ENCODE measurements around the gene FAM50B. TPM values are rescaled to one million over a fixed set of nuclear protein-coding genes. Genes with fewer than 3 reads are reported as not detected.
"Not testable (repeated sequence)": the region's sequence is repeated elsewhere in the genome, so short reads cannot be mapped to it uniquely, and the experiment has no call there.

Gene FAM50B
- polyA plus RNA-seq, 10 donors = 5.3 to 8.4 (median 6.4) TPM

- peak in 1 of 3 donors; percentile 42 for DNase-seq
Observed at GRCh38 chr6:3844097-3844463, 5.1 kb upstream of the FAM50B start.

- no peak for DNase-seq
Observed at GRCh38 chr6:3847521-3847920, 1.7 kb upstream of the FAM50B start.

GRCh38 chr6:3848380-3848779 lies 793 bp upstream of the FAM50B start:
- DNase-seq = no peak

GRCh38 chr6:3849681-3850450 lies 693 bp downstream of the FAM50B start:
- DNase-seq = peak in 1 of 3 donors; percentile 68

DNA sequence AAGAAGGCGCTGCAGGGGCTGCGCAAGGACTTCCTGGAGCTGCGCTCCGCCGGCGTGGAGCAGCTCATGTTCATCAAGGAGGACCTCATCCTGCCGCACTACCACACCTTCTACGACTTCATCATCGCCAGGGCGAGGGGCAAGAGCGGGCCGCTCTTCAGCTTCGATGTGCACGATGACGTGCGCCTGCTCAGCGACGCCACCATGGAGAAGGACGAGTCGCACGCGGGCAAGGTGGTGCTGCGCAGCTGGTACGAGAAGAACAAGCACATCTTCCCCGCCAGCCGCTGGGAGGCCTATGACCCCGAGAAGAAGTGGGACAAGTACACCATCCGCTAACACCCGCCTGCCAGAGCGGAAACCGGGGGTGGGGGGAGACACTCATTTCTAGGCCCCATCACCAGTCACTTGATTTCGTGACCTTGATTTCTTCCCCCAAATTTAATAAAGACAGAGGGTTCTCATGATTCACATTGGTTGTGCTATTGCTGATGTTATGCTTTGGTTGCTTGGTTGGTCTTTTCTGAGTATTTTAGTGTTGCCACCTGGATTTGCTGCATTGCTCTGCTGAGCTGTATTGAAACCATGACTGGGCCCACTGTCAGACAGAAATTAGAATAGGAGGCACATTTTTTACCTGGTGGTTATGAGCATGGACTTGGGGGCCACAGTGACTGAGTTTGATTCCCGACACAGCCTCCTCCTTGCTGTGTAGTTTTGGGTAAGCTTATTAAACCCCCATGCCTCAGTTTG lies 1.5 kb downstream of the FAM50B start:
- DNase-seq = no peak

DNA sequence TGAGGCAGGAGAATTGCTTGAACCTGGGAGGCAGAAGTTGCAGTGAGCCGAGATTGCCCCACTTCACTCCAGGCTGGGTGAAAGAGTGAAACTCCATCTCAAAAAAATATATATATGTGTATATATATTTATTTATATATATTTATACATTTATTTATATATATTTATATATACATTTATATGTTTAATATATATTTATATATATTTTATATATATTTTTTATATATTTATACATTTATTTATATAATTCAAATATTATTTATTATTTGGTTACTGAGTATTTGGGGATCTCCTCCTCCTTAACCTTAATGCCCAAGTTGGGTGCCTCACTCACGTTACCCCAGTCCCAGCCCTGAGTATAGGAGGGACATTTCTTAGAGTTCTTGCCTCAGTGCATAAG lies 2.7 kb downstream of the FAM50B start:
- DNase-seq = no peak

DNA sequence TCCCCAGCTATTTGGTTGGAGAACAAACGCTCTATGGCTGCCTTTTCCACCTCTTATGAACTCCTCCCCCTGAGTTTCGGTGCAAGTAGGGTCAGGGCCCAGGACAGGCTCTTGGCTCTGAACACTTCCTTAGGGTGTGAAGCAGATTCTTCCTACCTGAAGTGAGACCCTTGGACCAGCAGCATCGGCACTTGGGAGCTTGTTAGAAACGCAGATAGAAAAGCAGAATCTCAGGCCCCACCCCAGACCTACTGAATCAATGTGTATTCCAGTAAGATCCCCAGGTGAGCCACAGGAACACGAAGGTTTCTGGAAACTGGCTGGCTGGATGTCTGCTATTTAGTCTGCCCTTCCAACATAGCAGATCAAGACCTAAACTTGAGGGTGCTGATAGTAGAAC lies 3.2 kb downstream of the FAM50B start:
- no peak for DNase-seq

DNA sequence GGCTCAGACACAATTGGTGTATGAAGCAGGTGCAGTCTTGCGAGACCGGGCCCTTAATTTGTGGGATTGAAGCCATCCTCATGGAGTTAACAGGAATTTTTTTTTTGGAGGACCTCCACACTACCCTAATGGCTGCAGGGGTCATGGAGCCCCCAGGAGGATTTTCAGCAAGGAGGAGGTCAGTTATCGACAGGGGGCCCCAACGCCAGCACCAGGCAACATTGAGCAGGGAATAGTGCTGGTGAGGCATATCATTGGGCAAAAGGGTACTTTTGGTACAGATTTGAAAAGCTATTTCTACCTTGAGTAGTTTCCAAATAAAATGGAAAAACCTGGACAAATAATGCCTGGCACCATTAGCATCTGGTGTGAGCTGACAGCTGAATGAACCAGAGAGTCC lies 6.7 kb downstream of the FAM50B start:
- no peak for DNase-seq

GRCh38 chr6:3856576-3856975 lies 7.4 kb downstream of the FAM50B start:
- DNase-seq = no peak

GRCh38 chr6:3857468-3858456 lies 8.6 kb downstream of the FAM50B start:
- DNase-seq = no peak

DNA sequence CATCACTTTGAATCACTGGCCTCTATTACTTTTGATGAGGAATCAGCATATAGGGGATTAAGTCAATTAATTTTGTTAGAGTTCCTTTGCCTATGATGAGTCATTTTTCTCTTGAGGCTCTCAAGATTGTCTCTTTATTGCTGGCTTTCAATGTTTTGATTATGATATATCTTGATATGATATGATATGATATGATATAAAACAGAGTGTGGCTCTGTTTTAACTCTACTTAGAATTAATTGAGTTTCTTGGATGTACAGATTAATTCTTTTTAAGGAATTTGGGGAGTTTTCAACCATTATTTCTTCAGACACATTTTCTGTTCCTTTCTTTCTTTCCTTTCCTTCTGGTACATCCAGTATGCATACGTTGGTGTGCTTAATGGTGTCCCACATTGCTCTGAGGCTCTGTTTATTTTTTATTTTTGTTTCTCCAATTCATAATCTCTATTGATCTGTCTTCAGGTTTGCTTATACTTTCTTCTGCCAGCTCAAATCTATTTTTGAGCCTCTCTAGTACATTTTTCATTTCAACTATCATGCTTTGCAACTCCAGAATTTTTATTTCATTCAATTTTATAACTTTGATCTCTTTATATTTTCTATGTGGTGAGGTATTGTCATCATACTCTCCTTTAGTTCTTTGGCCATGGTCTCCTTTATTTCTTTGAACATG lies 10.8 kb downstream of the FAM50B start:
- no peak for DNase-seq

GRCh38 chr6:3861424-3861823 lies 12.3 kb downstream of the FAM50B start:
- DNase-seq = no peak

DNA sequence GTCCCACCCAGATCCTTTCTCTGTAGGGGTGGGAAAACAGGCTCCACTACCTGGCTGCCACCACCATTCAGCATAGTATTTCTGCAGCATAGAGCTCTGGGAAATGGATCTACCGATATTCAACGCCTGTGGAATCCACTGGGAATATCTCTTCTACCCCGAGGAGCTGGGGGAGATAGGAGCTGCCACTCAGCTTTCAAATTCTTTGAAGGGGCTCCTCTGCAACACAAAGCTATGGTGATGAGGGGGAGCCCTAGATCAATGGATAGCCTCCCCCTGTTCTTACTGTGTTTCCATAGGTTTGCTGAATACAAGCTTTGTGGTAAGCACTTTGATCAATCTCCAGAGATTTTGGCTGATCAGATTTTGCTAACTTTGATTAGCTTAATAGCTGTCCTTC lies 12.9 kb downstream of the FAM50B start:
- no peak for DNase-seq

DNA sequence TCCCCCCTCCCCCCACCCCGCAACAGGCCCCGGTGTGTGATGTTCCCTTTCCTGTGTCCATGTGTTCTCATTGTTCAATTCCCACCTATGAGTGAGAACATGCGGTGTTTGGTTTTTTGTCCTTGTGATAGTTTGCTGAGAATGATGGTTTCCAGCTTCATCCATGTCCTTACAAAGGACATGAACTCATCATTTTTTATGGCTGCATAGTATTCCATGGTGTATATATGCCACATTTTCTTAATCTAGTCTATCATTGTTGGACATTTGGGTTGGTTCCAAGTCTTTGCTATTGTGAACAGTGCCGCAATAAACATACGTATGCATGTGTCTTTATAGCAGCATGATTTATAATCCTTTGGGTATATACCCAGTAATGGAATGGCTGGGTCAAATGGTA lies 14.1 kb downstream of the FAM50B start:
- DNase-seq = not testable (repeated sequence)

GRCh38 chr6:3865463-3865862 lies 16.3 kb downstream of the FAM50B start:
- DNase-seq = no peak

- peak; percentile 22 to 66 (median 43) for DNase-seq
Observed at GRCh38 chr6:3867641-3868502, 18.7 kb downstream of the FAM50B start.

DNA sequence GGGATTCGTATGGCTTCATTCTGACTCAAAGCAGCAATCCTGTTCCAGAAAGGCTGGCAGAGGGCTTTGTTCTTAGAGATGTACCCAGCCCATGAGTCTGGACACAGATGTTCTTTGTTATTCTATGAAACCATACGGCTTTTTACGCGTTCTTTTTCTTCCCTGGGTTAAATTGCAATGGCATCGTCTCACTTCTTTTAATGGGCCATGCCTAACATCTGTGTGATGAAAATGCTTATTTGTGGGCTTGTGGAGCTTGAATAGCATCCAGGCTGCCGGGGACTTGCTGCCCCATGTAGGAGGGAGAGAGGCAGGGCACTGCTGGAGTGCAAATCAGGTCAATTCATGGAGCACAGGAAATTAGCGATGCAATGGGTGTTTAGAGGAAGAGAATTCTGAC lies 19.4 kb downstream of the FAM50B start:
- peak in 2 of 3 donors; percentile 21 to 51 for DNase-seq

- DNase-seq = no peak
Observed at GRCh38 chr6:3869284-3869631, 20.1 kb downstream of the FAM50B start.

DNA sequence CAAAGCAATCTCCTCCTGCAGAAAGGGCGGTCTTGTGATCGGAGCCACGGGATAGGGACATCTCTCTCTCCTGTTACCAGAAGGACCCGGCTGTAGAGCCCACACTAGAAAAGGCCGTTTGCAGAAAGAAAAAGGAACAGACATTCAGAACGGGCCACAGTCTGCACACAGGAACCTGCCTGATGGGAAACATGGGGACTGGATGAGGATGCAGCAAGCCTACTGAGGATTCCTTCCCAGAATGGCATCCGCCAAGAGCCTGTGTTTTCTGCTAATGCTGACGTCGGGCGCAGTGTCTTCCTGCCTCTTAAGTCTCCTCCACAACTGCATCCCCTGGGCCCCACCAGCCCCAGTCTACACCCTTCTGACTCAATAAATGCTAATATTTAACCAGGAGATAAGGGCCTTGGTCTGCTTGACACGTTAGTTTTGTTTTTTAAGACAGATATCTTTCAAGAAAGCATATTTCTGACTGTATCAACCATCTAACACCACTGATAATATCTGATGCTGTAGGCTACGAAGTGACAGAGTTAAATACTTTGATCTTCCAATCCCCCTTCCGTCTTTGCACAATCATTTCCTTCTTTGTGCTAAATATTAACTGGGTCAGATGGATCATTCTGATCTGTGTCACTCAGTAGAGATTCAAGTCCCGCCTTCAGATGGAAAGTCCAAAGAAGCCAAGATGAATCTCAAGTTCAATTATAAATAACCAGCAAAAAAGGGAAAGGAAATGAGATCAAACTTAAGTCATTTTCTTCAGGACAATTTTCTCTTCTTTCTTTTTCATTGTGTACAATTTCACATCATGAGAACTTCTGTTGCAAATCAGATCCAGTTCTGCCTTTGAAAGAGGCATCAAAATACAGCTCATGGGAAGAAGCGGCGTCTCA lies 20.7 kb downstream of the FAM50B start:
- DNase-seq = no peak

DNA sequence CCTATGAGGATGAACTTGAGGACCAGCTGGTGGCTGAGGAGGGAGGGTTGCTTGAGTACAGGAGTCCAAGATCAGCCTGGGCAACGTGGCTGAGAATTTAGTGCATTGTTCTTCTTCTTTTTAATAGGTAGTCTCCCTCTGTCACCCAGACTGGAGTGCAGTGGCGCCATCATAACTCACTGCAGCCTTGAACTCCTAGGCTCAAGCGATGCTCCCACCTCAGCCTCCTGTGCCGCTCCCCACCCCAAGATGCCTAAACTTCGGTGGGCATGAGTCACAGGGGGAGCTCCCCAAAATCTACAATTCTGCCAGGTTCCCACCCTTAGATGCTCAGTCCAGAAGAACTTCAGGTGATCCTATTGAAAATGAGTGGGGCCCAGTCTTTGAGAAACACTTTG lies 21.4 kb downstream of the FAM50B start:
- DNase-seq = no peak

All from muscle of back (tissue), 11 donors.